Measurements from ENCODE around the gene KIAA1191. TPM values are rescaled to one million over a fixed set of nuclear protein-coding genes. Genes with fewer than 3 reads are reported as not detected.

Gene KIAA1191
- total RNA-seq, 3 donors from 2014 or later = 82.2 to 102 (median 90.7) TPM

GRCh38 chr5:176381423-176381822 is 19.9 kb upstream of the KIAA1191 start:
- Histone ChIP-seq H3K9me3 (no peaks in the 10 kb centered on the region), H3K4me1 (no peaks in the 10 kb centered on the region), H3K27me3 (no peaks in the 10 kb centered on the region), H3K27ac (no peak overlapping the region), H3K4me3 (no peak overlapping the region), H3K36me3 (peaks cover 8% of the 10 kb centered on the region)
- intact Hi-C loops (cut with DNase I; ENCODE audit: low total_unique reads) = no loop called here
- DNase-seq (ENCODE audit: low spot score in 2 of 2) = no peak
- TF ChIP-seq CTCF (IDR thresholded peaks at IDR 0.05) (no peak), POLR2A (IDR thresholded peaks at IDR 0.05) (no peak), POLR2AphosphoS5 (IDR thresholded peaks at IDR 0.05) (no peak)

- Histone ChIP-seq H3K27ac (no peak overlapping the region), H3K4me1 (no peaks in the 10 kb centered on the region), H3K27me3 (no peaks in the 10 kb centered on the region), H3K9me3 (no peaks in the 10 kb centered on the region), H3K36me3 (peaks cover 3% of the 10 kb centered on the region), H3K4me3 (no peak overlapping the region)
- TF ChIP-seq POLR2A (IDR thresholded peaks at IDR 0.05) = no peak
- no peak for TF ChIP-seq CTCF (IDR thresholded peaks at IDR 0.05)
- no peak for TF ChIP-seq POLR2AphosphoS5 (IDR thresholded peaks at IDR 0.05)
- intact Hi-C loops (cut with DNase I; ENCODE audit: low total_unique reads) = no loop called here
- DNase-seq (ENCODE audit: low spot score in 2 of 2) = no peak
Observed at GRCh38 chr5:176379881-176380280, 18.3 kb upstream of the KIAA1191 start.

- intact Hi-C loops (cut with DNase I; ENCODE audit: low total_unique reads) = no loop called here
- DNase-seq (ENCODE audit: low spot score in 2 of 2) = no peak
Observed at GRCh38 chr5:176373100-176373818, 11.7 kb upstream of the KIAA1191 start.

GRCh38 chr5:176371621-176372539 is 10.3 kb upstream of the KIAA1191 start:
- H3K27ac ChIP-seq = peak overlapping the region in 1 of 2 donors; percentile 43
- no peaks in the 10 kb centered on the region for H3K36me3 ChIP-seq
- intact Hi-C loops (cut with DNase I; ENCODE audit: low total_unique reads) = no loop called here
- H3K4me1 ChIP-seq = no peaks in the 10 kb centered on the region
- TF ChIP-seq CTCF (IDR thresholded peaks at IDR 0.05) = no peak
- TF ChIP-seq POLR2A (IDR thresholded peaks at IDR 0.05) = no peak
- no peak for TF ChIP-seq POLR2AphosphoS5 (IDR thresholded peaks at IDR 0.05)
- DNase-seq (ENCODE audit: low spot score in 2 of 2) = no peak
- no peaks in the 10 kb centered on the region for H3K27me3 ChIP-seq
- no peak overlapping the region for H3K4me3 ChIP-seq
- no peaks in the 10 kb centered on the region for H3K9me3 ChIP-seq

More at GRCh38 chr5:176373100-176373818, 11.7 kb upstream of the KIAA1191 start:
- TF ChIP-seq POLR2A (IDR thresholded peaks at IDR 0.05) = no peak
- TF ChIP-seq POLR2AphosphoS5 (IDR thresholded peaks at IDR 0.05) = no peak
- no peak for TF ChIP-seq CTCF (IDR thresholded peaks at IDR 0.05)
- Histone ChIP-seq H3K27me3 (no peaks in the 10 kb centered on the region), H3K4me3 (no peak overlapping the region), H3K36me3 (no peaks in the 10 kb centered on the region), H3K27ac (no peak overlapping the region), H3K4me1 (no peaks in the 10 kb centered on the region), H3K9me3 (no peaks in the 10 kb centered on the region)

Data from breast epithelium (tissue), 4 donors.